CD4-positive, alpha-beta T cell treated with Interleukin-21 for 1 hour (primary cell): ENCODE results near the gene C2orf69.

Source experiments
- DNase-seq: peaks from one replicate; pipeline ENCODE4 v3.0.0-alpha.2; 2020

Gene C2orf69

GRCh38 chr2:199916980-199917379 lies 5.9 kb downstream of the C2orf69 start:
- no peak for DNase-seq

GRCh38 chr2:199922856-199923255 lies 11.8 kb downstream of the C2orf69 start:
- DNase-seq = no peak

GRCh38 chr2:199923924-199924323 lies 12.8 kb downstream of the C2orf69 start:
- DNase-seq = no peak

GRCh38 chr2:199926806-199927205 lies 15.7 kb downstream of the C2orf69 start:
- DNase-seq = no peak

- no peak for DNase-seq
Observed at GRCh38 chr2:199928226-199928625, 17.1 kb downstream of the C2orf69 start.

GRCh38 chr2:199928626-199929025 lies 17.5 kb downstream of the C2orf69 start:
- no peak for DNase-seq

- DNase-seq = no peak
Observed at GRCh38 chr2:199929262-199929661, 18.2 kb downstream of the C2orf69 start.

- DNase-seq = no peak
Observed at GRCh38 chr2:199932312-199932855, 21.3 kb downstream of the C2orf69 start.

GRCh38 chr2:199933466-199933865 lies 22.4 kb downstream of the C2orf69 start:
- DNase-seq = no peak

- DNase-seq = no peak
Observed at GRCh38 chr2:199936554-199936953, 25.5 kb downstream of the C2orf69 start.

GRCh38 chr2:199940373-199940772 lies 29.3 kb downstream of the C2orf69 start:
- DNase-seq = peak; percentile 10

- DNase-seq = no peak
Observed at GRCh38 chr2:199943373-199943772, 32.3 kb downstream of the C2orf69 start.

- DNase-seq = no peak
Observed at GRCh38 chr2:199946196-199946595, 35.1 kb downstream of the C2orf69 start.

GRCh38 chr2:199946836-199947235 lies 35.7 kb downstream of the C2orf69 start:
- no peak for DNase-seq

- DNase-seq = no peak
Observed at GRCh38 chr2:199950396-199950795, 39.3 kb downstream of the C2orf69 start.

- DNase-seq = no peak
Observed at GRCh38 chr2:199951023-199951422, 39.9 kb downstream of the C2orf69 start.

GRCh38 chr2:199955007-199955338 lies 43.9 kb downstream of the C2orf69 start:
- DNase-seq = no peak

- DNase-seq = peak; percentile 79
Observed at GRCh38 chr2:199955339-199956061, 44.4 kb downstream of the C2orf69 start, which contains the start of the genes MAIP1 and TYW5. Gene MAIP1, plus strand, starts transcription at chr2:199955582. Its CDS starts 217 bp downstream, at chr2:199955799. Gene TYW5, minus strand, starts transcription at chr2:199955491. Its CDS starts 21 bp downstream, at chr2:199955470.

- no peak for DNase-seq
Observed at GRCh38 chr2:199956062-199956380, 44.9 kb downstream of the C2orf69 start.

GRCh38 chr2:199958014-199958413 lies 46.9 kb downstream of the C2orf69 start:
- DNase-seq = no peak

- DNase-seq = no peak
Observed at GRCh38 chr2:199962203-199962602, 51.1 kb downstream of the C2orf69 start.

- no peak for DNase-seq
Observed at GRCh38 chr2:199966405-199966804, 55.3 kb downstream of the C2orf69 start.

- DNase-seq = no peak
Observed at GRCh38 chr2:199966976-199967375, 55.9 kb downstream of the C2orf69 start.

GRCh38 chr2:199968126-199968525 lies 57.0 kb downstream of the C2orf69 start:
- no peak for DNase-seq

GRCh38 chr2:199972088-199972626 lies 61.1 kb downstream of the C2orf69 start:
- DNase-seq = no peak
